K562 (cell line): ENCODE data around the gene CASKIN2. TPM values are rescaled to one million over a fixed set of nuclear protein-coding genes. Genes with fewer than 3 reads are reported as not detected.
A peak's percentile ranks its signal among the peaks of the same experiment; 100 is the strongest.

ENCODE experiments used
- ATF7 ChIP-seq: fragments of 450-650 bp; IDR thresholded peaks from 2 replicates; pipeline ENCODE4 v1.7.1; 2014; ENCODE audit warnings: mild to moderate bottlenecking, moderate library complexity
- HNRNPL ChIP-seq: fragments of 200-400 bp; formaldehyde crosslinking; IDR thresholded peaks from 2 replicates; pipeline ENCODE4 v1.6.1; 2017; ENCODE audit warnings: low read depth, mild to moderate bottlenecking, low read length
- KDM2B ChIP-seq: fragments of 250-450 bp; sonication (Bioruptor Pico); IDR thresholded peaks from 2 replicates; pipeline ENCODE4 v1.8.0; 2021; ENCODE audit warnings: mild to moderate bottlenecking, moderate library complexity
- MAFK ChIP-seq: IDR thresholded peaks from 2 replicates; pipeline ENCODE4 v1.6.1; 2011; ENCODE audit warnings: low read length, improper control_type of control experiment
- NFE2L1 ChIP-seq: fragments of 450-650 bp; IDR thresholded peaks from 2 replicates; pipeline ENCODE4 v1.6.1; 2016; ENCODE audit warnings: missing genetic modification characterization, low read depth, mild to moderate bottlenecking, missing compliant biosample characterization, moderate library complexity, borderline replicate concordance
- NFRKB ChIP-seq: fragments of 450-650 bp; IDR thresholded peaks from 2 replicates; pipeline ENCODE4 v1.6.1; 2016; ENCODE audit warnings: low read depth
- RHOXF2B ChIP-seq: fragments of 250-450 bp; sonication (Bioruptor Pico); conservative IDR thresholded peaks from 2 replicates; pipeline ENCODE4 v1.5.1; 2021
- RREB1 ChIP-seq: fragments of 250-450 bp; sonication (Bioruptor Pico); IDR thresholded peaks from 2 replicates; pipeline ENCODE4 v1.4.0; 2020
- RUNX1 ChIP-seq: sonication (generic); IDR thresholded peaks from 2 replicates; pipeline ENCODE4 v1.6.1; 2016; ENCODE audit warnings: antibody characterized with exemption, low read depth
- SMC3 ChIP-seq: conservative IDR thresholded peaks from 2 replicates; pipeline ENCODE4 v1.6.1; 2011; ENCODE audit warnings: low read depth, low read length, improper control_type of control experiment; ENCODE audit not compliant: insufficient read depth
- THRA ChIP-seq: fragments of 450-650 bp; IDR thresholded peaks from 2 replicates; pipeline ENCODE4 v1.6.1; 2017; ENCODE audit warnings: mild to moderate bottlenecking, moderate library complexity
- XRCC5 ChIP-seq: fragments of 200-400 bp; formaldehyde crosslinking; IDR thresholded peaks from 2 replicates; pipeline ENCODE4 v1.6.1; 2017; ENCODE audit warnings: low read depth, mild to moderate bottlenecking, low read length
- ZEB2 ChIP-seq: fragments of 450-650 bp; IDR thresholded peaks from 2 replicates; pipeline ENCODE4 v1.6.1; 2016
- ZHX1 ChIP-seq: fragments of 150-350 bp; conservative IDR thresholded peaks from 2 replicates; pipeline ENCODE4 v1.6.1; 2014; ENCODE audit warnings: low read length
- ZNF24 ChIP-seq: fragments of 450-650 bp; IDR thresholded peaks from 2 replicates; pipeline ENCODE4 v1.6.1; 2016
- ZNF311 ChIP-seq: fragments of 250-450 bp; sonication (Bioruptor Pico); IDR thresholded peaks from 2 replicates; pipeline ENCODE4 v1.4.0; 2020; ENCODE audit warnings: mild to moderate bottlenecking, moderate library complexity
- ZNF354B ChIP-seq: fragments of 250-450 bp; sonication (Bioruptor Pico); IDR thresholded peaks from 2 replicates; pipeline ENCODE4 v1.4.0; 2020
- ZNF408 ChIP-seq: fragments of 250-450 bp; sonication (Bioruptor Pico); IDR thresholded peaks from 2 replicates; pipeline ENCODE4 v1.4.0; 2020; ENCODE audit warnings: low read depth, mild to moderate bottlenecking, moderate library complexity
- ZNF75A ChIP-seq: fragments of 450-650 bp; formaldehyde crosslinking; IDR thresholded peaks from 2 replicates; pipeline ENCODE4 v1.4.0; 2020; ENCODE audit warnings: mild to moderate bottlenecking
- ZSCAN29 ChIP-seq: fragments of 450-650 bp; IDR thresholded peaks from 2 replicates; pipeline ENCODE4 v1.6.1; 2017
- polyA plus RNA-seq, 8 experiments: library from polyadenylated mRNA; depleted of rRNA in 4 of 8; stranded (reverse) in 5 of 8; unstranded in 3 of 8; fragments of >200 nt; fragmentation: Nextera tagmentation in 2 of 8; fragmentation: Illumina TruSeq in 1 of 8; extraction: Ambion mirVana in 2 of 8; extraction: Trizol in 1 of 8; gene quantifications; 2 replicates each; pipeline versions ENCODE4 v1.2.1 to v1.2.3, GENCODE V29; 2011 to 2014; ENCODE audit warnings: inconsistent platforms in 1 of 8, missing spikeins in 1 of 8
- total RNA-seq, 7 experiments: library from RNA; depleted of rRNA in 6 of 7; stranded (reverse); fragments of >200 nt in 6 of 7; fragmentation: Illumina TruSeq in 2 of 7; extraction: Trizol in 2 of 7; gene quantifications; 2 replicates each; pipeline versions ENCODE4 v1.2.1 to v1.2.3, GENCODE V29; 2011 to 2021; ENCODE audit warnings: low replicate concordance in 1 of 7

The CASKIN2 gene
- total and polyA plus RNA-seq, 9 of the 15 experiments (the other 6 are each of a cell fraction or from before 2014, with no cell fraction given) = 0.01 to 12.2 (median 2.1) TPM

- TF ChIP-seq ZNF311 (no peak), RREB1 (CRISPR knock-in tag) (no peak), ZNF24 (no peak), XRCC5 (no peak), NFRKB (no peak), ZNF75A (CRISPR knock-in tag) (no peak), ZNF408 (no peak), ZHX1 (no peak), SMC3 (peak; percentile 49; the same call in 1 of the 2 replicates), ATF7 (no peak), MAFK (peak; percentile 66), ZEB2 (no peak), ZNF354B (no peak), KDM2B (CRISPR knock-in tag) (no peak), RUNX1 (no peak), ZSCAN29 (no peak), HNRNPL (0 out of 2 replicates have a peak, but pooled peaks have one; percentile 9), NFE2L1 (tag) (no peak), RHOXF2B (CRISPR knock-in tag) (no peak), THRA (no peak)
These were observed 10.8 kb downstream of the CASKIN2 start (continued) for GRCh38 chr17:75504347-75505151.
